ENCODE measurements around the gene OR5K1.

OR5K1 gene

DNA sequence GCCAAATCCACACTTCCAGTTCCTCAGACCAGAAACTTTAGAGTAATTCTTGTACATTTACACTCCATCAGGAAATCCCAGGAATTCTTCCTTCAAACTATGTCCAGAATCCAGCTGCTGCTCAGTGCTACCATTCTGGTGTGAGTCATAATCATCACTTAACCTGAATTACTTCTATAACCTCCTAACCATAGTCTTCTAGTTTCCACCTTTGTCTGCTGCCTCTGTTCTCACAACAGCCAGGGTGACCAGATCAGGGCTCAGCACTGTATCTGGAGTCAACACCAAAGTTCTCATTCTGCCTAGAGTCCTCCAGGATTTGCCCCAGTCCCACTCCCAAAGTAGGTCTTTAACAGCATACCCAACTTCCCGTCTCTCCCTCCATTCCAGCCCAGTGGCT, 56.4 kb downstream of the OR5K1 start:
- no peak for ATAC-seq (ENCODE audit: low read depth)
- no peak for DNase-seq (ENCODE audit: low spot score)
- no peaks in the 10 kb centered on the region for H3K9me3 ChIP-seq (ENCODE audit: severe bottlenecking)
- no peaks in the 10 kb centered on the region for H3K27me3 ChIP-seq (ENCODE audit: insufficient read depth, poor library complexity, severe bottlenecking)
- H3K4me3 ChIP-seq (ENCODE audit: severe bottlenecking) = no peak overlapping the region
- H3K27ac ChIP-seq (ENCODE audit: poor library complexity, severe bottlenecking) = no peak overlapping the region
- TF ChIP-seq, protein P1, sequence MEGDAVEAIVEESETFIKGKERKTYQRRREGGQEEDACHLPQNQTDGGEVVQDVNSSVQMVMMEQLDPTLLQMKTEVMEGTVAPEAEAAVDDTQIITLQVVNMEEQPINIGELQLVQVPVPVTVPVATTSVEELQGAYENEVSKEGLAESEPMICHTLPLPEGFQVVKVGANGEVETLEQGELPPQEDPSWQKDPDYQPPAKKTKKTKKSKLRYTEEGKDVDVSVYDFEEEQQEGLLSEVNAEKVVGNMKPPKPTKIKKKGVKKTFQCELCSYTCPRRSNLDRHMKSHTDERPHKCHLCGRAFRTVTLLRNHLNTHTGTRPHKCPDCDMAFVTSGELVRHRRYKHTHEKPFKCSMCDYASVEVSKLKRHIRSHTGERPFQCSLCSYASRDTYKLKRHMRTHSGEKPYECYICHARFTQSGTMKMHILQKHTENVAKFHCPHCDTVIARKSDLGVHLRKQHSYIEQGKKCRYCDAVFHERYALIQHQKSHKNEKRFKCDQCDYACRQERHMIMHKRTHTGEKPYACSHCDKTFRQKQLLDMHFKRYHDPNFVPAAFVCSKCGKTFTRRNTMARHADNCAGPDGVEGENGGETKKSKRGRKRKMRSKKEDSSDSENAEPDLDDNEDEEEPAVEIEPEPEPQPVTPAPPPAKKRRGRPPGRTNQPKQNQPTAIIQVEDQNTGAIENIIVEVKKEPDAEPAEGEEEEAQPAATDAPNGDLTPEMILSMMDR (IDR thresholded peaks at IDR 0.05; ENCODE audit: poor library complexity, severe bottlenecking) = no peak
- peaks cover 18% of the 10 kb centered on the region for H3K4me1 ChIP-seq (ENCODE audit: insufficient read depth, poor library complexity, severe bottlenecking)
- H3K36me3 ChIP-seq (ENCODE audit: low read depth) = peaks cover 64% of the 10 kb centered on the region

DNA sequence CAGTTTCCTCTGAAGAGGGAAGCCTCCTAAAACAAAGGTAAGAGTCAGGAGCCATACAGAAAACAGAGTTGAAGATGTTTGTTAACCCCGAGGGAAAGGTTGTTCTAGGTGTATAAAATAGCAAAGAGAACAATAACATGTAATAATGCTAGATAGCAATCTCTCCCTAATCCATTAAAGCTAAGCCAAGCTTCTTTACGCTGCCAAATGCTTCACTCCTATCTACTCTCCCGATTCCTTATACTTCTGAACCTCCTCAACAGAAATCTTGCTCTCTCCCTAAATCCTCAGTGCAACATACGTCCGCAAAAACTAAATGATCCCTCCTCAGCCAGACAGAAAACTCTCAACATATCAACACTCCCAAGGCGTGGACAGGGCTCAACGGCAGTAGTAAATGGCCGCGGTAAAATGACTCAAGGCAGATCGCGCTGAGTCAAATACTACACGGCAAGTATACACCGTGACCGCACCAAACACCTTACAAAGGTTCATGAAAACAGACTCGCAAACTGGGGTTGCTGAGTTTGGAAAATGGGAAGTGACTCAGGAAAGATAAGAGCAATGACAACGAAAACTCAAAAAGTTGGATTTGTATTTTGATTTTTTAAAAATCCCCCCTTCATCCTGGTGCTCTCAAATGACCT, 59.0 kb downstream of the OR5K1 start:
- H3K4me3 ChIP-seq (ENCODE audit: severe bottlenecking) = peak overlapping the region; percentile 98
- H3K9me3 ChIP-seq (ENCODE audit: severe bottlenecking) = no peaks in the 10 kb centered on the region
- H3K36me3 ChIP-seq (ENCODE audit: low read depth) = peaks cover 44% of the 10 kb centered on the region
- no peaks in the 10 kb centered on the region for H3K27me3 ChIP-seq (ENCODE audit: insufficient read depth, poor library complexity, severe bottlenecking)
- ATAC-seq (ENCODE audit: low read depth) (peak; percentile 73), DNase-seq (ENCODE audit: low spot score) (peak; percentile 42)
- peak overlapping the region; percentile 77 for H3K27ac ChIP-seq (ENCODE audit: poor library complexity, severe bottlenecking)
- peaks cover 18% of the 10 kb centered on the region for H3K4me1 ChIP-seq (ENCODE audit: insufficient read depth, poor library complexity, severe bottlenecking)
- TF ChIP-seq, protein P1 (IDR thresholded peaks at IDR 0.05; ENCODE audit: poor library complexity, severe bottlenecking) = no peak

Data from RWPE2 (cell line).